NCI-H1694 treated with DMSO at 0.1 percent for 48 hours (cell line): Measurements from ENCODE around the gene ABCG1.
A peak's percentile ranks its signal among the peaks of the same experiment; 100 is the strongest.

Experiments
- DNase-seq: peaks from one replicate; lab custom pipeline; 2025; lab: John Stamatoyannopoulos, UW

The ABCG1 gene

GRCh38 chr21:42306366-42307035, 87.6 kb downstream of the ABCG1 start:
- no peak for DNase-seq

DNA sequence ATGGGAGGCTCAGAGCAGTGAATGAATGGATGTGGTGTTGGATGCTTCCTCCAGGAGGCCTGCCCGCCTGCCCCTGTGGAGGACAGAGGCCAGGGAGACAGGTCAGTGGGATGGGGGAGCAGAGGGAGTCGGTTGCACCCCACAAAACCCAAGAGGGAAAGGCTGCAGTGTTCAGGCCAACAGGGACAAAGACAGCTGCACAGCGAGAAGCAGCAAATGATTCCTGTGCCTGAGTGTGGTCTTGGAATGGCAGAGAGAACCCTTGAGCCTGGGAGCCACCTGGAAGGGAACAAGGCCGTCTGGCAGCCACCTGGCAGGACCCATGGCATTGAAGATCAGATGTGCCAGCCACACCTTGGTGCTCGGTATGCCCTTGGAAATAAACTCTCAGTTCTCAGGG, 88.2 kb downstream of the ABCG1 start:
- no peak for DNase-seq

- no peak for DNase-seq
These were observed 89.4 kb downstream of the ABCG1 start for GRCh38 chr21:42308161-42308913.

DNA sequence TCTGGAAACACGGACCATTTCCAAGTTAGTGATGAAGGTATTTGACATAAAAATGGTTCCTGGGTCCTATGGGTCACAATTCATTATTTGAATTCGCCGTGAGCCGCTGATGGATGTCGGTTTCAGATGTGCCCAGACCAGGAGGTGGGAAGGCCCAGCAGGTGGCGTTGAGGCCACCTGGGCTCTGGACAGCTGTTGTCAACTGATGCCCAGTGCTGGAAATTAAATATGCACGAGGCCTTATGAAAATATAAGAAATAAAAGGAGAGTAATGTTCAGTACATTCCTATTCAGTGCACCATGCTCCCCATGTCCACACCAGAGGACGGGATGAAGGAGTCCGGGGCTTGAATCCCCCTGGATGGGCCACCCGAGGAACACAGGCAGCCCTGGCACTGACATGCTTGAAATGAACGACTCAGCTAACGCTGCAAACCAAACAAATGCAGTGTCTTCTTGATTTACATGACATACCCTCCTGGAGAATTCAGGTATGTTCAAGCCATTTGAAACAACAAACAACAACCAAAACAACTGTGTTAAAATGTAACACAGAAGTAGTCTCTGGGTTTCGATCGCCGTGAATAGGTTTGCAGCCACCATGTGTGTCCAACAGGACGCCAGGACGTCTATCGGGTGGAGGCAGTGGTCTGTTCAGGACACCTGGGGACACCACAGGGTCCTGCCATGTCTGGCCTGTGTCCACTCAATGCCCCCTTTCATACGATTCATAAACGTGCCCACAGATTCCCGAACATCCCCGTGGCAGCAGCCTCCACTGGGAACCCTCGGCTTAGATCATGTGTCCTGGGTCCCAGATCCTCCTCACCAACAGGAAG, 90.2 kb downstream of the ABCG1 start:
- no peak for DNase-seq

GRCh38 chr21:42309753-42310213, 90.8 kb downstream of the ABCG1 start:
- DNase-seq = peak; percentile 41

- DNase-seq = no peak
These were observed 91.6 kb downstream of the ABCG1 start for GRCh38 chr21:42310411-42311001.

- DNase-seq = no peak
These were observed 92.2 kb downstream of the ABCG1 start for GRCh38 chr21:42311160-42311559.

GRCh38 chr21:42311816-42312625, 93.1 kb downstream of the ABCG1 start:
- no peak for DNase-seq

GRCh38 chr21:42312626-42313104, 93.7 kb downstream of the ABCG1 start:
- no peak for DNase-seq

DNA sequence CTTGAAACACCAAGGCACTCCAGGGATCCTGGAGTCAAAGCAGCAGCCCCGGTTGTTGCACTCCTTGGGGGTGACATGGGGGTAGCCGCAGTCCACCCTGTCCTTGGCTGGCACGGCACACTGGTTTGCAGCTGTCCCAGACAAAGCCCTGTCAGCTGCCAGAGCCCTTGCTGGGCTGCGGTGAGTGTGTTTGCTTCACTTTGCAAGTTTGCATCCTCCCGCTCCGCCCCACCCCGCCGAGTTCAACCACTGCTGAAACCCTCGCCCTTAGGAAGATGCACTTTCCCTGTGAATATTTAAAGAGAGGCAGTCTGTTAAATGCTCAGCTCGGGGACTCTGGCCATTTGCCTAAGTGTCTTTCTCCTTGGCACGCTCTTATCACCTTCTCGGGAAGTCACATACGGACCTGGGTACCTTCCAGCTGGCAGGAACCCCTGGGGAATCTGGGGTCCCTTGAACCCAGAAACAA, 94.6 kb downstream of the ABCG1 start:
- peak; percentile 16 for DNase-seq

DNA sequence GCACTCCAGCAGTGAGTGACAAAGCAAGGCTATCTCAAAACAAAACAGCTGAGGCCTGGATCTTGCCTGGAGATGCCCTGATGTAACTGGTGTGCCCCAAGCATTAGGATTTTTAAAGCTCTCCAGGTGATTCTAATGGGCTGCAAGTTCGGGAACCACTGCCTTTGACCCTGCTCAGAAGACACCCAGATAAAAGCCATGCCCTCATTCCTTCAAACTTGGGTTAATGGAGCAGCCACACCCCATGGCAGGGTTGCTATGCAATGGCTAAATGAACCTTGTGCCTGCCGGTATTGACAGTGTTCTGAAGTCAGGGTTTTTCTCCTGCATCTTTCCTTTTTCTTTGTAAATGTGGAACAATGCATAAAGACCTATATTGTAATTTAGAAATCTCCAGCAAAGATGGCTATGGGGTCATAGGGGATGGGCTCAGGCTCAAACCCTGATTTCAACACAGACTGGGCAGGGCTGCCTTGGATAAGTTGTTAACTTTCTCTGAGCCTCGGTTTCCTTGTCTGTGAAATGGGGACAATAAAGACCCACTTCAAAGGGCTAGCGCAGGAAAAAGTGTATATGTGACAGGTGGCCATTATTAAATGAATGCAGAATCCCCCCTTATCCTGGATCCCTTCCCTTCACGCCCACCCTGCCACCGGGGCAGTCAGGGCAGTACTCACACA, 95.8 kb downstream of the ABCG1 start:
- DNase-seq = no peak

GRCh38 chr21:42315296-42315891, 96.5 kb downstream of the ABCG1 start, which contains the start of gene TFF3:
Gene TFF3, minus strand, starts transcription at chr21:42315409. Its CDS starts 35 bp downstream, at chr21:42315374.
- peak; percentile 30 for DNase-seq

GRCh38 chr21:42316891-42317290, 98.0 kb downstream of the ABCG1 start:
- DNase-seq = no peak

DNA sequence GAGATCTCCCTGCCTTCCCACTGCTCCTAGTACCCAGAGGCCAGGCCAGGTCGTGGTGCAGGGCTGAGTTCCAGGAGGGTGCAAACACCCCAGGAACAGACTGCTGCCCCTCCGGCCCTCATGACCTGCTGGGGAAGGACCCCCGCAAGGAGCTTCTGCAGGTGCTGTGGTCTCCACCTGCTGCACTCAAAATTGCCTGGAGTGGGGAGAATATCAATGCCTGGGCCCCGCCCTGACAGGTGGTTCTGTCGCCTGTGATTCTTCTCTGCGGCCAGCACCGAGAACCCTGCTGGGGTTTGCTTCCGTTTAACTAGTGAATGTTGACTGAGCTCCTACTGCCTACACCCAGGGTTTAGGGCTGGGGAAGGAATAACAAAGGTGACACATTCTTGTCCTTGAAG, 98.4 kb downstream of the ABCG1 start:
- no peak for DNase-seq

DNA sequence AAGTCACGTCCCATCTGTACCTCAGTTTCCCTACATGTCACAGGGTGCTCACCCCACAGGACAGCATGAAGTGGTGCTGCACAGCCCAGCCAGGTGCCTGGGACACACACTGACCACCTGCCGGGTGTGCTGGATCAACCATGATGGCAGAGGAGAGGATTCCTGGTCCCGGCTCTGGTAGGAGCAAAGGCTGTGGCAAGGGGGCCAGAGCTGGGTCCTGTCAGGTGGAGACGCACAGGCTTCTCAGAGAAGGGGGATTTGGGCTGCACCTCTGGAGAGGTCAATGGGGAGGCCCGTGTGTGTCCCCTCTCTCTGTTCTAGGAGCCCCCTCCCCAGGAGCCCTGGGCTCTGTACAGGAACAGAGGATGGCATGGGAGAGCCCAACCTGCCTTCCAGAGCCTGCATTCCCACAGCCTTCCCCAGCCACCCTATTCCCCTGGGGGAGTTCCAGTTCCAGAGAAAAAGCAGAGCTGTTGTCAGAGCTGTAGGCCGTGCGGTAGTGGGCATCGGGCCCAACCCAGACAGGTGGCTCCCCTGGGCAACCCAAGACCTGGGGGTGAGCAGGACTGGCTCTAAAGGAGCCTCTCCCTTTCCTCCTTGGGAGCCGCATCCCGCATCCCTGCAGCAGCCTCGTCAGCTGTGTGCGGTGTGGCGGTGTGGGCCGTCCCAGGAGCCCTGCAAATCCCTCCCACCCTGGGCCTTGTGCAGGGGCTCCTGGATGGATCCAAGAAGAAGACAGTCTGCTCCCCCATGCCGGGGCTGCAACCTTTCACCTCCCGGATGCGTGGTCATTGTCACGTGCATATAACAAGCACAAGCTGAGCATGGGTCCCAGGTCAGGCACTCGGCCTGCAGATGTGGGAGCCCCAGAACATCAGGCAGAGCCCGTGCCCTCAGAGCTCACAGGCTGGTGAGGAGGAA, 99.1 kb downstream of the ABCG1 start:
- no peak for DNase-seq

DNA sequence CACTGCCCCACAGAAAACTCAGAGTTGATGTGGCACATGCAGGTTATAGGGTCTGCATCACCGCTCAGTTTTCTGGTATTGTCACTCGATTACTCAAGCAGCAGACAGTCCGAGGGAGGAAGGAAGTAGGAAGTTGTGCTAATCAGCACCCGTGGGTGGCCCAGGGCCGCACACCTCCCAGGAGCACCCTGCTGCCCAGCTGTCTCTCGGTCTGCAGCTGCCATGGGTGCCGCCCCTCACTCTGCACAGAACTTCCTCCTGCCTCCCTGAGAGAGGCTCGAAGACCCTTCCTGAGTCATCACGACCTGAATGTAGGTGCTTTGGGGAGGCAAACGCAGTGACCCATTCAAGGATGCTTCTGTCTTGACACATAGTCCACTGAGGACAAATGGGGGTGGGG, 100.4 kb downstream of the ABCG1 start:
- no peak for DNase-seq

- DNase-seq = no peak
These were observed 101.1 kb downstream of the ABCG1 start for GRCh38 chr21:42319851-42320572.

DNA sequence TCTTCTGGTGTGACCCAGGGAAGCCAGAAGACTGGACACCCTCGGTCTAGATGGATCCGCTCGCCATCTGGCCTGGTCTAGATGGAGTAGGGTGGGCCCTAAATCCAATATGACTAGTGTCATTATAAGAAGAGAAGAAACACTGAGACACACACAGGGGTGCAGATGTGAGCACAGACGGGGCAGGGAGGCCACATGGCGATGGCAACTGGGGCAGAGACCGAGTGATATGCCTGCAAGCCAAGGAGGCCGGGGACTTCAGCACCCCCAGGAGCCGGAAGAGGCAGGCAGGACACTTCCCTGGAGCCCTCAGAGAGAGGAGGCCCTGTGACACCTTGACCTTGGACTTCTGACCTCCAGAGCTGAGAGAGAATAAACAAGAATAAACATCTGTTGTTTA, 101.9 kb downstream of the ABCG1 start:
- no peak for DNase-seq
